IPS-20b (cell line): ENCODE data around the gene KIF4B.
"Not testable (repeated sequence)": the region's sequence is repeated elsewhere in the genome, so short reads cannot be mapped to it uniquely, and the experiment has no call there.

Source experiments
- H3K27ac ChIP-seq: one replicate; pipeline ENCODE4 v1.5.1; 2013; ENCODE audit warnings: low read length
- H3K27me3 ChIP-seq: 2 replicates; pipeline ENCODE4 v1.6.1; 2013; ENCODE audit warnings: mild to moderate bottlenecking, low read length, inconsistent platforms; ENCODE audit not compliant: insufficient read depth
- H3K36me3 ChIP-seq: 2 replicates; pipeline ENCODE4 v1.6.1; 2013; ENCODE audit warnings: low read depth, mild to moderate bottlenecking, inconsistent platforms, low read length, moderate library complexity; ENCODE audit not compliant: insufficient read depth
- H3K4me1 ChIP-seq: 2 replicates; pipeline ENCODE4 v1.6.1; 2013; ENCODE audit warnings: mild to moderate bottlenecking, control low read depth, inconsistent platforms, low read length, moderate library complexity; ENCODE audit not compliant: insufficient read depth
- H3K4me3 ChIP-seq: 2 replicates; pipeline ENCODE4 v1.5.1; 2013; ENCODE audit warnings: mild to moderate bottlenecking, low read length, inconsistent platforms
- H3K9ac ChIP-seq: 2 replicates; pipeline ENCODE4 v1.6.1; 2013; ENCODE audit warnings: low read depth, mild to moderate bottlenecking, inconsistent platforms, low read length, moderate library complexity
- H3K9me3 ChIP-seq: 2 replicates; pipeline ENCODE4 v1.6.1; 2013; ENCODE audit warnings: mild to moderate bottlenecking, low read depth, low read length, inconsistent platforms; ENCODE audit not compliant: insufficient read depth

Gene KIF4B

GRCh38 chr5:155017610-155018009 is 4.1 kb downstream of the KIF4B start:
- no peaks in the 10 kb centered on the region for H3K27me3 ChIP-seq
- H3K9ac ChIP-seq = no peak overlapping the region
- no peaks in the 10 kb centered on the region for H3K4me1 ChIP-seq
- H3K4me3 ChIP-seq = no peak overlapping the region
- H3K27ac ChIP-seq = no peak overlapping the region
- no peaks in the 10 kb centered on the region for H3K9me3 ChIP-seq
- H3K36me3 ChIP-seq = no peaks in the 10 kb centered on the region

- H3K36me3 ChIP-seq = no peaks in the 10 kb centered on the region
- no peaks in the 10 kb centered on the region for H3K9me3 ChIP-seq
- H3K27ac ChIP-seq = no peak overlapping the region
- no peak overlapping the region for H3K9ac ChIP-seq
- no peaks in the 10 kb centered on the region; the same call in 1 of the 2 replicates for H3K4me1 ChIP-seq
- no peak overlapping the region for H3K4me3 ChIP-seq
- H3K27me3 ChIP-seq = no peaks in the 10 kb centered on the region
Observed at GRCh38 chr5:155019601-155020226, 6.2 kb downstream of the KIF4B start.

GRCh38 chr5:155021842-155022241 is 8.3 kb downstream of the KIF4B start:
- no peaks in the 10 kb centered on the region for H3K27me3 ChIP-seq
- no peak overlapping the region for H3K9ac ChIP-seq
- H3K27ac ChIP-seq = no peak overlapping the region
- no peaks in the 10 kb centered on the region for H3K9me3 ChIP-seq
- H3K36me3 ChIP-seq = no peaks in the 10 kb centered on the region
- no peak overlapping the region for H3K4me3 ChIP-seq
- H3K4me1 ChIP-seq = no peaks in the 10 kb centered on the region; the same call in 1 of the 2 replicates

DNA sequence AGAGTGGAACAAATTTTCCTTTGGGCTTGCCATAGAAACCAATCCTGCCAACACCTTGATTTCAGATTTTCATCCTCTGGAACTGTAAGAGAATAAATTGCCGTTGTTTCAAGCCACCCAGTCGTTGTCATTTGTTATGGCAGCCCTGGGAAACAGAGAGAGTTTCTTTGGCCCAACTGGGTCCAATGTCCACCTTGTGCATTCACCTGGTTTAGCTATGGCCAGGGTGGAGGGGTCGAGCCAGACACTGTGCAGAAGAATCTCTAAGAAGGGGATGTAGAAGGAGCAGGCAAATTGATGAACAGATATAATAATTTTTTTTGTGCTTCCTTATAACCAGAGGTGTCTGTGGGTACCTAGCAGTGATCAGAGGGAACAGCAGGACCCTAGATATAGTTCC is 9.8 kb downstream of the KIF4B start:
- Histone ChIP-seq H3K36me3 (no peaks in the 10 kb centered on the region), H3K9me3 (no peaks in the 10 kb centered on the region), H3K27ac (no peak overlapping the region), H3K4me3 (no peak overlapping the region), H3K27me3 (no peaks in the 10 kb centered on the region), H3K4me1 (no peaks in the 10 kb centered on the region; the same call in 1 of the 2 replicates), H3K9ac (no peak overlapping the region)

DNA sequence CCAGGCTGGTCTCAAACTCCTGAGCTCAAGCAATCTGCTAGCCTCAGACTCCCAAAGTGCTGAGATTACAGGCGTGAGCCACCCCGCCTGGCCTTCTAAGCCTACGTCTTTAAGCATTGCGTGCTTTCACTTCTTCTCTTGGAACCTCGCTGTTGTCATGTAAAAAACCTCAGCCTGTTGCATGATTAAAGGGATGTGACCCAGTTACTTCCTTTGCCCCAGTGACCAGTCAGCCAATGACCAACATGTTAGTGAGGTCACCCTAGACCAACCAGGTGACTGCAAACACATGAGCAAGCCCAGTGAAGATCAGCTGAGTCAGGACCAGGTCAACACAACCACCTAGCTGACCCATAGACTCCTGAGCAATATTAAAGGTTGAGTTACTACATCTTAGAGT is 10.5 kb downstream of the KIF4B start:
- no peaks in the 10 kb centered on the region for H3K9me3 ChIP-seq
- no peak overlapping the region for H3K4me3 ChIP-seq
- no peaks in the 10 kb centered on the region for H3K27me3 ChIP-seq
- H3K27ac ChIP-seq = no peak overlapping the region
- H3K9ac ChIP-seq = no peak overlapping the region
- no peaks in the 10 kb centered on the region; the same call in 1 of the 2 replicates for H3K4me1 ChIP-seq
- H3K36me3 ChIP-seq = no peaks in the 10 kb centered on the region

GRCh38 chr5:155025895-155026294 is 12.3 kb downstream of the KIF4B start:
- Histone ChIP-seq H3K36me3 (no peaks in the 10 kb centered on the region), H3K4me1 (no peaks in the 10 kb centered on the region; the same call in 1 of the 2 replicates), H3K9ac (no peak overlapping the region), H3K9me3 (no peaks in the 10 kb centered on the region), H3K27me3 (no peaks in the 10 kb centered on the region), H3K4me3 (no peak overlapping the region), H3K27ac (no peak overlapping the region)

- no peaks in the 10 kb centered on the region for H3K9me3 ChIP-seq
- H3K27ac ChIP-seq = no peak overlapping the region
- no peaks in the 10 kb centered on the region; the same call in 1 of the 2 replicates for H3K4me1 ChIP-seq
Observed at GRCh38 chr5:155027993-155028629, 14.6 kb downstream of the KIF4B start.

GRCh38 chr5:155029240-155029639 is 15.7 kb downstream of the KIF4B start:
- Histone ChIP-seq H3K27ac (no peak overlapping the region), H3K4me1 (no peaks in the 10 kb centered on the region; the same call in 1 of the 2 replicates), H3K9ac (no peak overlapping the region), H3K36me3 (no peaks in the 10 kb centered on the region), H3K27me3 (no peaks in the 10 kb centered on the region), H3K9me3 (no peaks in the 10 kb centered on the region), H3K4me3 (no peak overlapping the region)

More at GRCh38 chr5:155027993-155028629, 14.6 kb downstream of the KIF4B start:
- H3K36me3 ChIP-seq = no peaks in the 10 kb centered on the region
- no peak overlapping the region for H3K4me3 ChIP-seq
- no peak overlapping the region for H3K9ac ChIP-seq
- no peaks in the 10 kb centered on the region for H3K27me3 ChIP-seq

DNA sequence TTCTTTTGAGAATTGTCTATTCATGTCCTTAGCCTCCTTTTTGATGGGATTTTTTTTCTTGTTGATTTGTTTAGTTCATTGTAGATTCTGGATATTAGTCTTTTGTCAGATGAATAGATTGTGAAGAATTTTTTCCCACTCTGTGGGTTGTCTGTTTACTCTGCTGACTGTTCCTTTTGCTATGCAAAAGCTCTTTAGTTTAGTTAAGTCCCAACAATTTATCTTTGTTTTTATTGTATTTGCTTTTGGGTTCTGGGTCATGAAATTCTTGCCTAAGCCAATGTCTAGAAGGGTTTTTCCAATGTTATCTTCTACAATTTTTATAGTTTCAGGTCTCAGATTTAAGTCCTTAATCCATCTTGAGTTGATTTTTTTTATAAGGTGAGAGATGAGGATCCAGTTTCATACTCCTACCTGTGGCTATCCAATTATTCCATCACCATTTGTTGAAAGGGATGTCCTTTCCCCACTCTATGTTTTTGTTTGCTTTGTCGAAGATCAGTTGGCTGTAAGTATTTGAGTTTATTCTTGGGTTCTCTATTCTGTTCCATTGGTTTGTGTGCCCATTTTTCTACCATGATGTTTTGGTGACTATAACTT is 20.7 kb downstream of the KIF4B start:
- not testable (repeated sequence) for H3K9me3 ChIP-seq, H3K4me3 ChIP-seq, H3K4me1 ChIP-seq, H3K36me3 ChIP-seq, H3K9ac ChIP-seq, H3K27ac ChIP-seq, H3K27me3 ChIP-seq

DNA sequence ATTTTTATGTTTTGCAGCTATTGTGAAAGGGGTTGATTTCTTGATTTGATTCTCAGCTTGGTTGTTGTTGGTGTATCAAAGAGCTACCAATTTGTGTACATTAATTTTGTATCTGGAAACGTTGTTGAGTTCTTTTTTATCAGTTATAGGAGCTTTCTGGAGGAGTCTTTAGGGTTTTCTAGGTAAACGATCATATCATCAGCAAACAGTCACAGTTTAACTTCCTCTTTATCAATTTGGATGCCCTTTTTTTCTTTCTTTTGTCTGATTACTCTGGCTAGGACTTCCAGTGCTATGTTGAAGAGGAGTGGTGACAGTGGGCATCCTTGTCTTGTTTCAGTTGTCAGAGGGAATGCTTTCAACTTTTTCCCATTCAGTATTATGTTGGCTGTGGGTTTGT is 21.5 kb downstream of the KIF4B start:
- not testable (repeated sequence) for H3K9me3 ChIP-seq, H3K36me3 ChIP-seq, H3K4me1 ChIP-seq, H3K27ac ChIP-seq, H3K4me3 ChIP-seq, H3K9ac ChIP-seq, H3K27me3 ChIP-seq

- H3K27ac ChIP-seq = no peak overlapping the region
- H3K36me3 ChIP-seq = no peaks in the 10 kb centered on the region
- H3K9me3 ChIP-seq = no peaks in the 10 kb centered on the region
- no peak overlapping the region for H3K9ac ChIP-seq
- H3K4me3 ChIP-seq = no peak overlapping the region
- peaks cover 10% of the 10 kb centered on the region for H3K4me1 ChIP-seq
- no peaks in the 10 kb centered on the region for H3K27me3 ChIP-seq
Observed at GRCh38 chr5:155040984-155041653, 27.6 kb downstream of the KIF4B start.
